ENCODE data around the gene CDO1.
"Not testable (repeated sequence)": the region's sequence is repeated elsewhere in the genome, so short reads cannot be mapped to it uniquely, and the experiment has no call there.

The CDO1 gene

GRCh38 chr5:115831163-115831768 lies 14.8 kb upstream of the CDO1 start:
- no peak for DNase-seq (ENCODE audit: low read depth in 1 of 2, low spot score in 1 of 2)

GRCh38 chr5:115829913-115830312 lies 13.5 kb upstream of the CDO1 start:
- DNase-seq (ENCODE audit: low read depth in 1 of 2, low spot score in 1 of 2) = no peak

- no peak for DNase-seq (ENCODE audit: low read depth in 1 of 2, low spot score in 1 of 2)
Measured at GRCh38 chr5:115825948-115826347, 9.5 kb upstream of the CDO1 start.

GRCh38 chr5:115824983-115825382 lies 8.5 kb upstream of the CDO1 start:
- not testable (repeated sequence) for DNase-seq (ENCODE audit: low read depth in 1 of 2, low spot score in 1 of 2)

GRCh38 chr5:115820846-115821245 lies 4.4 kb upstream of the CDO1 start:
- no peak for DNase-seq (ENCODE audit: low read depth in 1 of 2, low spot score in 1 of 2)

GRCh38 chr5:115818821-115819220 lies 2.4 kb upstream of the CDO1 start:
- no peak for DNase-seq (ENCODE audit: low read depth in 1 of 2, low spot score in 1 of 2)

GRCh38 chr5:115817386-115817785 lies 927 bp upstream of the CDO1 start:
- DNase-seq (ENCODE audit: low read depth in 1 of 2, low spot score in 1 of 2) = no peak

- no peak for DNase-seq (ENCODE audit: low read depth in 1 of 2, low spot score in 1 of 2)
Measured at GRCh38 chr5:115815693-115816225, 700 bp downstream of the CDO1 start.

GRCh38 chr5:115815006-115815692 lies 1.3 kb downstream of the CDO1 start:
- DNase-seq (ENCODE audit: low read depth in 1 of 2, low spot score in 1 of 2) = no peak

- DNase-seq (ENCODE audit: low read depth in 1 of 2, low spot score in 1 of 2) = no peak
Measured at GRCh38 chr5:115813719-115814118, 2.7 kb downstream of the CDO1 start.

GRCh38 chr5:115812372-115812771 lies 4.1 kb downstream of the CDO1 start:
- DNase-seq (ENCODE audit: low read depth in 1 of 2, low spot score in 1 of 2) = no peak

- DNase-seq (ENCODE audit: low read depth in 1 of 2, low spot score in 1 of 2) = no peak
Measured at GRCh38 chr5:115811406-115811805, 5.1 kb downstream of the CDO1 start.

- no peak for DNase-seq (ENCODE audit: low read depth in 1 of 2, low spot score in 1 of 2)
Measured at GRCh38 chr5:115810761-115811160, 5.7 kb downstream of the CDO1 start.

GRCh38 chr5:115809946-115810345 lies 6.5 kb downstream of the CDO1 start:
- no peak for DNase-seq (ENCODE audit: low read depth in 1 of 2, low spot score in 1 of 2)

- not testable (repeated sequence) for DNase-seq (ENCODE audit: low read depth in 1 of 2, low spot score in 1 of 2)
Measured at GRCh38 chr5:115808066-115808465, 8.4 kb downstream of the CDO1 start.

GRCh38 chr5:115807654-115808052 lies 8.8 kb downstream of the CDO1 start:
- no peak for DNase-seq (ENCODE audit: low read depth in 1 of 2, low spot score in 1 of 2)

GRCh38 chr5:115806986-115807653 lies 9.3 kb downstream of the CDO1 start:
- DNase-seq (ENCODE audit: low read depth in 1 of 2, low spot score in 1 of 2) = no peak

GRCh38 chr5:115801984-115802383 lies 14.5 kb downstream of the CDO1 start:
- no peak for DNase-seq (ENCODE audit: low read depth in 1 of 2, low spot score in 1 of 2)

- DNase-seq (ENCODE audit: low read depth in 1 of 2, low spot score in 1 of 2) = no peak
Measured at GRCh38 chr5:115801152-115801551, 15.3 kb downstream of the CDO1 start.

GRCh38 chr5:115800108-115800507 lies 16.4 kb downstream of the CDO1 start:
- DNase-seq (ENCODE audit: low read depth in 1 of 2, low spot score in 1 of 2) = no peak

GRCh38 chr5:115798252-115798651 lies 18.2 kb downstream of the CDO1 start:
- DNase-seq (ENCODE audit: low read depth in 1 of 2, low spot score in 1 of 2) = no peak

GRCh38 chr5:115796656-115797055 lies 19.8 kb downstream of the CDO1 start:
- DNase-seq (ENCODE audit: low read depth in 1 of 2, low spot score in 1 of 2) = no peak

Measured in activated T-helper 1 cell treated with anti-CD3 and anti-CD28 coated beads, Interleukin-2, amount 50 U/mL, for 16 hours (primary cell).